ENCODE results near the gene SYT1. TPM values are rescaled to one million over a fixed set of nuclear protein-coding genes. Genes with fewer than 3 reads are reported as not detected.

Gene SYT1
- under 0.01 TPM in 1 of 2 replicates, not detected in the other for total RNA-seq

GRCh38 chr12:78864403-78864869 lies at the start of gene SYT1:
Gene SYT1 (plus strand): TSS chr12:78864774.

Measured in cardiac atrium fibroblast (primary cell).